Measurements from ENCODE around the gene EHD4. TPM values are rescaled to one million over a fixed set of nuclear protein-coding genes. Genes with fewer than 3 reads are reported as not detected.
A peak's percentile ranks its signal among the peaks of the same experiment; 100 is the strongest.

EHD4 gene
- total RNA-seq, 2 donors from 2014 or later, result 34.0 to 42.1 TPM

GRCh38 chr15:41862515-41863116, 109.7 kb downstream of the EHD4 start:
- intact Hi-C loops (cut with DNase I), result no loop called here
- ATAC-seq (no peak), DNase-seq (no peak)

GRCh38 chr15:41861736-41862356, 110.5 kb downstream of the EHD4 start:
- ATAC-seq (no peak), DNase-seq (no peak)
- intact Hi-C loops (cut with DNase I), result no loop called here

- no peak for DNase-seq
- no peak for ATAC-seq
- intact Hi-C loops (cut with DNase I), result no loop called here
Observed at GRCh38 chr15:41860049-41860828, 112.1 kb downstream of the EHD4 start.

- no peak for DNase-seq
- intact Hi-C loops (cut with DNase I), result no loop called here
- no peak for ATAC-seq
Observed at GRCh38 chr15:41858756-41859155, 113.6 kb downstream of the EHD4 start.

- DNase-seq (no peak), ATAC-seq (no peak)
- intact Hi-C loops (cut with DNase I), result no loop called here
Observed at GRCh38 chr15:41857316-41857715, 115.0 kb downstream of the EHD4 start.

- no peak for DNase-seq
- intact Hi-C loops (cut with DNase I), result no loop called here
- ATAC-seq, result no peak
Observed at GRCh38 chr15:41856716-41857115, 115.6 kb downstream of the EHD4 start.

GRCh38 chr15:41856262-41856661, 116.1 kb downstream of the EHD4 start:
- intact Hi-C loops (cut with DNase I), result no loop called here
- no peak for DNase-seq

GRCh38 chr15:41855261-41855961, 116.9 kb downstream of the EHD4 start:
- ATAC-seq (no peak), DNase-seq (no peak)
- intact Hi-C loops (cut with DNase I), result no loop called here

More at GRCh38 chr15:41856262-41856661, 116.1 kb downstream of the EHD4 start:
- no peak for ATAC-seq

GRCh38 chr15:41854443-41854842, 117.9 kb downstream of the EHD4 start:
- intact Hi-C loops (cut with DNase I), result no loop called here
- DNase-seq (no peak), ATAC-seq (no peak)

GRCh38 chr15:41853831-41854230, 118.5 kb downstream of the EHD4 start:
- no peak for ATAC-seq
- intact Hi-C loops (cut with DNase I), result no loop called here
- DNase-seq, result no peak

GRCh38 chr15:41852736-41853590, 119.4 kb downstream of the EHD4 start:
- ATAC-seq, result no peak
- intact Hi-C loops (cut with DNase I), result no loop called here
- DNase-seq, result no peak

GRCh38 chr15:41851755-41852370, 120.5 kb downstream of the EHD4 start:
- ATAC-seq (no peak), DNase-seq (no peak)
- intact Hi-C loops (cut with DNase I), result no loop called here

- ATAC-seq (no peak), DNase-seq (no peak)
- intact Hi-C loops (cut with DNase I), result no loop called here
Observed at GRCh38 chr15:41851167-41851523, 121.2 kb downstream of the EHD4 start.

- DNase-seq (no peak), ATAC-seq (no peak)
- intact Hi-C loops (cut with DNase I), result no loop called here
Observed at GRCh38 chr15:41850482-41851166, 121.7 kb downstream of the EHD4 start.

GRCh38 chr15:41849861-41850260, 122.5 kb downstream of the EHD4 start:
- peak in 1 of 2 donors; percentile 21 for ATAC-seq
- intact Hi-C loops (cut with DNase I), result no loop called here
- DNase-seq, result no peak

- no peak for DNase-seq
- intact Hi-C loops (cut with DNase I), result no loop called here
- ATAC-seq, result no peak
Observed at GRCh38 chr15:41849204-41849603, 123.2 kb downstream of the EHD4 start.

GRCh38 chr15:41848631-41849030, 123.7 kb downstream of the EHD4 start:
- DNase-seq (no peak), ATAC-seq (no peak)
- intact Hi-C loops (cut with DNase I), result no loop called here

- DNase-seq (no peak), ATAC-seq (no peak)
- intact Hi-C loops (cut with DNase I), result no loop called here
Observed at GRCh38 chr15:41847981-41848380, 124.4 kb downstream of the EHD4 start.

Data from left cardiac atrium (tissue), 4 donors.